ENCODE measurements around the gene USP36. TPM values are rescaled to one million over a fixed set of nuclear protein-coding genes. Genes with fewer than 3 reads are reported as not detected.
"Not testable (repeated sequence)": the region's sequence is repeated elsewhere in the genome, so short reads cannot be mapped to it uniquely, and the experiment has no call there.

Gene USP36
- total RNA-seq, 1 donor, result 170 TPM

DNA sequence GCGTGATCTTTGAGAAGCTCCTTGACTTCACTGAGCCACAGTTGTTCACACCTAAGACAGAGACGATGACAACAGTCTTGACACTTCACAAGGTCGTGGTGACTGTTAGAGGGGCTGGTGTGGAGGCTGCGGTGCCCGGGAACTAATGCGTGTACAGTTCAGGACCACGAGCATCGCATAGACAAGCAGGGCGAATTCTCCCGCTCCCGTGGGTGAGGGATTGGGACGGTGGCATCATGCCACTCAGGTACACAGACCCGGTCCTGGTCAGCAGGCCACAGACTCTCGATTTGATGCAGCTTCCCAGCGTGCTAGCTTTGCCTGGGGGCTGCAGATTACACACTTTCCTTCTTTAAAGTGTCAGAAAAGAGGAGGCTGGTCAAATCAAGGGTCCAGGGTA, 37.6 kb upstream of the USP36 start:
- Histone ChIP-seq H3K27me3 (ENCODE audit: insufficient read depth, low read length) (no peaks in the 10 kb centered on the region), H3K4me3 (ENCODE audit: low read length) (no peak overlapping the region), H3K9me3 (ENCODE audit: low read depth, low read length) (no peaks in the 10 kb centered on the region), H3K4me1 (ENCODE audit: insufficient read depth, low read length) (peaks cover 60% of the 10 kb centered on the region)

DNA sequence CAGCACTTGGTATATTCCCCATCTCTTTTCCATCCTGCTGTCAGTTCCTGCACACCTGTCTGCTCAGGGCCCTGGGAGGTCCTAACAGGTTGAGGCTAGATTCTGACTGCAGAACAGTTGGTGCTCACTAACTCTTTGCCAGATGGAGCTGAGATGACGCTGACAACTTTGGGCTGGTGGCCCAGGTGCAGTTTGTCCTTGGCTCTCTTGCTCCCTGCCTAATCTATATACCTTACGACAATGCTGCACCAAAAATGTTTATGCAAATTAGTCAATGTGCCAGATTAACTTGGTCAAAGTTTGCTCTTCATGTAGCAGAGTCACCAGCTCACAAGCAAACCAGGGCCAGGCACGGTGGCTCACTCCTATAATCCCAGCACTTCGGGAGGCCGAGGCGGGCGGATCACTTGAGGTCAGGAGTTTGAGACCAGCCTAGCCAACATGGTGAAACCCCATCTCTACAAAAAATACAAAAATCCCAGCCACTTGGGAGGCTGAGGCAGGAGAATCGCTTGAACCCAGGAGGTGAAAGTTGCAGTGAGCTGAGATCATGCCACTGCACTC, 36.4 kb upstream of the USP36 start:
- H3K9me3 ChIP-seq (ENCODE audit: low read depth, low read length); H3K4me3 ChIP-seq (ENCODE audit: low read length); H3K27me3 ChIP-seq (ENCODE audit: insufficient read depth, low read length): not testable (repeated sequence)
- H3K4me1 ChIP-seq (ENCODE audit: insufficient read depth, low read length), result peaks cover 48% of the 10 kb centered on the region

- Histone ChIP-seq H3K4me1 (ENCODE audit: insufficient read depth, low read length) (peaks cover 45% of the 10 kb centered on the region), H3K9me3 (ENCODE audit: low read depth, low read length) (no peaks in the 10 kb centered on the region), H3K4me3 (ENCODE audit: low read length) (no peak overlapping the region), H3K27me3 (ENCODE audit: insufficient read depth, low read length) (no peaks in the 10 kb centered on the region)
These were observed 35.5 kb upstream of the USP36 start for GRCh38 chr17:78876094-78876597.

GRCh38 chr17:78875363-78876093, 34.9 kb upstream of the USP36 start:
- no peak overlapping the region for H3K4me3 ChIP-seq (ENCODE audit: low read length)
- H3K9me3 ChIP-seq (ENCODE audit: low read depth, low read length), result no peaks in the 10 kb centered on the region
- H3K4me1 ChIP-seq (ENCODE audit: insufficient read depth, low read length), result peaks cover 39% of the 10 kb centered on the region
- H3K27me3 ChIP-seq (ENCODE audit: insufficient read depth, low read length), result no peaks in the 10 kb centered on the region

DNA sequence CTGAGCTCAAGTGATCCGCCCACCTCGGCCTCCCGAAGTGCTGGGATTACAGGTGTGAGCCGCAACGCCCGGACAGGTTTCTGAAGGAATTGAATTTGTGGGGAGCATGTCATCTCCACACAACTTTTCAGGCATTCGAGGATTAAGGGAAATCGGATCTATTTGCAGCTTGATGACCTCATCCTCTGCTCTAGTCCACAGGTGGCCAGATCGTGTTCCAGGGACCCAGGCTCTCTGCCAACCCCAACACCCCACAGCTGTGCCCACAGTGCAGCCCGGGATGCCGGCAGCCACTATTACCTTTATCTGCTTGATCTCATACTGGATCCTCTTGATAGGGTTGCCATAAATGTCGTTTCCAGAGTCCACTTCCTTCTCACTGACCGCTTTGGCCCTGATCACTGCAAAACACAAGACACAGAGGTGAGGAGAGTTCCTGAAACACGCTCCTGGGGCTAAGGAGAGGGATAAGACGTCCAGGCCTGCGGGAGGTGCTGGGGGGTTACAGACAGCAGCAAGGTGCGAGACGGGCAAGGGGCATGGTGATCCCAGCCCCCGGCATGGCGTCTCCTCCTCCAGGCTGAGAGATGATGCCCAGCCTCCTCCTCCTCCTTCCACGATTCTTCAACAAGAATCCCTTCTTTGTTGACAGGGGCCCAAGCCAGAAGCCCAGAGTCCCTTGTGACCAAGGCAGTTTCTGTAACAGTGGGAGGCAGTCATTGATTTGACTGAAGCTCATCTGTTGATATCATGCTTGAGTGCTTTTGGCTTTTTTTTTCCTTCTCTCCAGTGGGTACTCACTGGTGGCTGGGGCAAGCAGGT, 33.1 kb upstream of the USP36 start:
- no peaks in the 10 kb centered on the region for H3K27me3 ChIP-seq (ENCODE audit: insufficient read depth, low read length)
- peaks cover 21% of the 10 kb centered on the region for H3K4me1 ChIP-seq (ENCODE audit: insufficient read depth, low read length)
- H3K4me3 ChIP-seq (ENCODE audit: low read length), result no peak overlapping the region
- no peaks in the 10 kb centered on the region for H3K9me3 ChIP-seq (ENCODE audit: low read depth, low read length)

- H3K4me3 ChIP-seq (ENCODE audit: low read length), result no peak overlapping the region
- no peaks in the 10 kb centered on the region for H3K9me3 ChIP-seq (ENCODE audit: low read depth, low read length)
- H3K4me1 ChIP-seq (ENCODE audit: insufficient read depth, low read length), result peaks cover 21% of the 10 kb centered on the region
- H3K27me3 ChIP-seq (ENCODE audit: insufficient read depth, low read length), result no peaks in the 10 kb centered on the region
These were observed 31.9 kb upstream of the USP36 start for GRCh38 chr17:78872486-78872885.

DNA sequence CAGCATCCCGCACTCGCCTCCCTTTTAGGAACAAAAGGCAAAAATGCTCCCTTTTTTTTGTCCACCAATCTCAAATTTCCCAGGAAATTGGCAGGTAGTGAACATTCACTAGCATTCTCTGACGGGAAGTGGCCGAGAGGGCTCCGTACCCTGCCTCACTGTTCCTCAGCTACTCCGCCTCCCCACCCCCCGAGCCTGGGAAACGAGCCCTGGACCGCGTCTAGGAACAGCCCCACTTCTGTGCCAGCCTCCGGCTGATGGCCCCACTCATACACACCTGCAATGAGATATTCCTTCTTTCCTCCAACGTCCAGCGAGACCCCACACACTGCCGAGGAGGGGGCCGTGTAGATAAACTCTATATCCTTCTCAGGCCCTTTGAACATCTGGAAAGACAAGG, 30.0 kb upstream of the USP36 start:
- peaks cover 28% of the 10 kb centered on the region for H3K4me1 ChIP-seq (ENCODE audit: insufficient read depth, low read length)
- no peak overlapping the region for H3K4me3 ChIP-seq (ENCODE audit: low read length)
- no peaks in the 10 kb centered on the region for H3K9me3 ChIP-seq (ENCODE audit: low read depth, low read length)

GRCh38 chr17:78868391-78868790, 27.8 kb upstream of the USP36 start:
- Histone ChIP-seq H3K9me3 (ENCODE audit: low read depth, low read length) (no peaks in the 10 kb centered on the region), H3K4me1 (ENCODE audit: insufficient read depth, low read length) (peaks cover 21% of the 10 kb centered on the region), H3K27me3 (ENCODE audit: insufficient read depth, low read length) (no peaks in the 10 kb centered on the region), H3K4me3 (ENCODE audit: low read length) (no peak overlapping the region)

More for the DNA sequence above, 30.0 kb upstream of the USP36 start:
- no peaks in the 10 kb centered on the region for H3K27me3 ChIP-seq (ENCODE audit: insufficient read depth, low read length)

DNA sequence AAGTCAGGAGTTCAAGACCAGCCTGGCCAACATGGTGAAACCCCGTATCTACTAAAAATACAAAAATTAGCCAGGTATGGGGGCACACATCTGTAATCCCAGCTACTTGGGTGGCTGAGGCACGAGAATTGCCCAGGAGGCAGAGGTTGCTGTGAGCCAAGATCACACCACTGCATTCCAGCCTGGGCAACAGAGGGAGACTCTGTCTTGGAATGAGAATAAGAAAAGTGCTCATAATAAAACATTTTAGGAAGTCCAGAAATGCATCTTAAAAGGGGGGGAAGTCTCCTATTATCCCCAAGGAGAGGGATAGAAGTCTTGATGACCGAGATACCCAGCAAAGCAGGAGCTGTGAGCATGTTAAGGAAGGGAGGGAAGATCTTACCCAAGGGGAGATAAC, 26.4 kb upstream of the USP36 start:
- not testable (repeated sequence) for H3K4me3 ChIP-seq (ENCODE audit: low read length); H3K9me3 ChIP-seq (ENCODE audit: low read depth, low read length); H3K27me3 ChIP-seq (ENCODE audit: insufficient read depth, low read length)
- peaks cover 29% of the 10 kb centered on the region for H3K4me1 ChIP-seq (ENCODE audit: insufficient read depth, low read length)

DNA sequence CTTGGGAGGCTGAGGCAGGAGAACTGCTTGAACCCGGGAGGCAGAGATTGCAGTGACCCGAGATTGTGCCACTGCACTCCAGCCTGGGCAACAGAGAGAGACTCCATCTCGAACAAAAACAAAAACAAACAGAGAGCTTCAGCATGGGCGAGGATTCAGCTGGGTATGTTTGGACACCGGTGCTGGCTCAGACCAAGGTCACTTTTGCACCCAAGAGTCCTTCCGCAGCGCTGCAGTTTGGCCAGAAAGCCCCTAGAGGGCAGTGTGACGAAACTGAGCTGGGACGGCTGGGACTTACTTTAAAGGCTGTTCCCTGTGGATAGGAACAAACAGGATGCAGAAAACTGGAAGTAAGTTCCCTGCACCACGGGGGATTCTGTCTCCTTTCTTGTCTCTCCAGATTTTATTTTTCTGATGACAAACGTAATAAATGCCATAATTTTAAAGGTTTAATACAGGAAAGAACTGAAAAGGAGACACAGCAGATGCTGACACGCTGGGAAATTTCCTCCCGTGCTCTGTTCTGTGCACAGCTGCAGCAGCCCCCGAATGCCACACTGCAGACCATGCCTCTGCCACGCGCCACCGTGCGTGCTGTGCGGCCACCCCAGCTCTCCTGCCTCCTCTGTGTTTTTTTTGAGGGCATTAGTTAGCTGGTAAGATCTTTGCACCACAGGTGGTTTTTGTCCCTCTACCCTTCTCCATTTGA, 25.2 kb upstream of the USP36 start:
- Histone ChIP-seq H3K4me1 (ENCODE audit: insufficient read depth, low read length) (peaks cover 39% of the 10 kb centered on the region), H3K4me3 (ENCODE audit: low read length) (no peak overlapping the region), H3K27me3 (ENCODE audit: insufficient read depth, low read length) (no peaks in the 10 kb centered on the region), H3K9me3 (ENCODE audit: low read depth, low read length) (no peaks in the 10 kb centered on the region)

DNA sequence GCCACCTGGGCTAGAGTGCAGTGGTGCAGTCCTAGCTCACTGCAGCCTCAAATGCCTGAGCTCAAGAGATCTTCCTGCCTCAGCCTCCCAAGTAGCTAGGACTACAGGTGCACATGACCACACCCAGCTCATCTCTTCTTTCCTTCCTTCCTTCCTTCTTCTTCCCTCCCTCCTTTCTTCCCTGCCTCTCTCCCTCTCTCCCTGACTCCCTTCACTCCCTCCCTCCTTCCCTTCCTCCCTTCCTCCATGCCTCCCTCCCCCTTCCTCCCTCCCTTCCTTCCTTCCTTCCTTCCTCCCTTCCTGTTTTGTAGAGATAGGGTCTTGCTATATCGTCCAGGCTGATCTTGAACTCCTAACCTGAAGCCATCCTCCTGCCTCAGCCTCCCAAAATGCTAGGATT, 23.5 kb upstream of the USP36 start:
- Histone ChIP-seq H3K4me1 (ENCODE audit: insufficient read depth, low read length) (peaks cover 39% of the 10 kb centered on the region), H3K4me3 (ENCODE audit: low read length) (no peak overlapping the region), H3K27me3 (ENCODE audit: insufficient read depth, low read length) (no peaks in the 10 kb centered on the region), H3K9me3 (ENCODE audit: low read depth, low read length) (no peaks in the 10 kb centered on the region)

DNA sequence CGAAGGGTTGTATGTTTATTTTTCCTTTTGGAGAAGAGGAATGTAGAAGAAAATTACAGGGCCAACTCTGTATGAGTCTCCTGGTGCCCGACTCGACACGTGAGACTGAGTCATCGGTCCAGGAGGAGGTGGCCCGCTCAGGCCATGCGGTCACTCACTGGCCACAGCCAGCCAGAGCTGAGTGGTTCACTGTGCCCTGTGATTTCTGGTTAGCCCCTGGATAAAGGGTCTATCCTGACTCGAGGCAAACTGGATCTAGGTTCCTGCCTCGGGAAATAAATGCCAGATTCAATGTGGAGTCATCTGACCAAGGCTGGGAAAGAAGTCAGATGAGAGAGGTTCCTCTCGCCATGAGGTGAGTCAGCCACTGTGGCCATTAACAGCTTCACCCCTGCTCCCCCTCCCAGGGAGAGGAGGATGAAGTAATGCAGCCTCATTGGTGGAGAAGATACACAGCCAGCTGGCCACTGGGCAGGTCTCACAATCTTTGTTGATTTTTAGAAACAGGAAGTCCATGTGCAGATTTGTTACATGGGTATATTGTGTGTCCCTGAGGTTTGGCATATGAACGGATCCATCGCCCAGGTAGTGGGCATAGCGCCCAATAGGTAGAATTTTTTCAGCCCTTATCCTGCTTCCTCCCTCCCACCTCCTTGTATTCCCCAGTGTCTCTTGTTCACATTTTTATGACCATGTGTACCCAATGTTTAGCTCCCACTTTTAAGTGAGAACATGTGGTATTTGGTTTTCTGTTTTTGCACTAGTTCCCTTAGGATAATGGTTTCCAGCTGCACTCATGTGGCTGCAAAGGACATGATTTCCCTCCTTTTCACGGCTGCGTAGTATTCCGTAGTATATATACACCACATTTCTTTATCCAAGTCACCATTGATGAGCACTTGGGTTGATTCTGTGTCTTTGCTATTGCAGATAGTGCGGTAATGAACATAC, 21.7 kb upstream of the USP36 start:
- Histone ChIP-seq H3K4me1 (ENCODE audit: insufficient read depth, low read length) (peaks cover 38% of the 10 kb centered on the region), H3K4me3 (ENCODE audit: low read length) (no peak overlapping the region), H3K27me3 (ENCODE audit: insufficient read depth, low read length) (no peaks in the 10 kb centered on the region), H3K9me3 (ENCODE audit: low read depth, low read length) (no peaks in the 10 kb centered on the region)

- Histone ChIP-seq H3K4me3 (ENCODE audit: low read length) (no peak overlapping the region), H3K27me3 (ENCODE audit: insufficient read depth, low read length) (no peaks in the 10 kb centered on the region), H3K9me3 (ENCODE audit: low read depth, low read length) (no peaks in the 10 kb centered on the region), H3K4me1 (ENCODE audit: insufficient read depth, low read length) (peaks cover 27% of the 10 kb centered on the region)
These were observed 20.6 kb upstream of the USP36 start for GRCh38 chr17:78861229-78861628.

DNA sequence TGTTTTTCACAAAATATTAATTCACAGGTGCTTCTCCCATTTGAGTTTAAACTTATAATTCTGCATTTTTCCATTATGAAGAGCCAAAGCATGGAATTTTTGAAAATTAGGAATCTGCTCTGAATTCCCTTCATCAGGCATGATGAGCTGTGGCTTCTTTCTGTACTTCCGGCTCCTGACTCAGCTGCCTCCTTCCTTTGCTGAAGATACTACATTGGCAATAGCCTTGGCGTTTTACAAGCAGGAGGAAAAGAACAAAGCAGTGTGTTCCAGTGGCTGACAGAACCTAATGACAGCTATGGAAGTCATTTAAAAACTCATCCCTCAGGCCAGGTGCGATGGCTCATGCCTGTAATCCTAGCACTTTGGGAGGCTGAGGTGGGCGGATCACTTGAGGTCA, 18.4 kb upstream of the USP36 start:
- H3K27me3 ChIP-seq (ENCODE audit: insufficient read depth, low read length), result no peaks in the 10 kb centered on the region
- no peaks in the 10 kb centered on the region for H3K9me3 ChIP-seq (ENCODE audit: low read depth, low read length)
- peaks cover 19% of the 10 kb centered on the region for H3K4me1 ChIP-seq (ENCODE audit: insufficient read depth, low read length)
- H3K4me3 ChIP-seq (ENCODE audit: low read length), result no peak overlapping the region
